Colonic mucosa (tissue), 4 donors: Measurements from ENCODE around the gene KRTAP9-6. TPM values are rescaled to one million over a fixed set of nuclear protein-coding genes. Genes with fewer than 3 reads are reported as not detected.
"Not testable (repeated sequence)": the region's sequence is repeated elsewhere in the genome, so short reads cannot be mapped to it uniquely, and the experiment has no call there.

ENCODE experiments used
- DNase-seq: peaks from one replicate; pipeline ENCODE4 v3.0.0-alpha.2; 2020
- H3K27ac ChIP-seq: fragments of 200-600 bp; one replicate; pipeline ENCODE4 v1.8.0; 2021
- H3K27me3 ChIP-seq: fragments of 200-600 bp; one replicate; pipeline ENCODE4 v1.8.0; 2021
- H3K36me3 ChIP-seq: fragments of 200-600 bp; one replicate; pipeline ENCODE4 v1.8.0; 2021
- H3K4me1 ChIP-seq: fragments of 200-600 bp; one replicate; pipeline ENCODE4 v1.8.0; 2021; ENCODE audit warnings: mild to moderate bottlenecking
- H3K4me3 ChIP-seq: fragments of 200-600 bp; one replicate; pipeline ENCODE4 v1.8.0; 2021
- H3K9ac ChIP-seq, 2 donors: one replicate each; pipeline ENCODE4 v1.7.0; 2013; ENCODE audit warnings: control low read depth in 2 of 2, low read depth in 2 of 2, low read length in 2 of 2
- H3K9me3 ChIP-seq: fragments of 200-600 bp; one replicate; pipeline ENCODE4 v1.8.0; 2021
- CTCF ChIP-seq: fragments of 200-600 bp; IDR thresholded peaks from one replicate; pipeline ENCODE4 v1.8.0; 2022; ENCODE audit warnings: antibody characterized with exemption, mild to moderate bottlenecking
- intact Hi-C: fragments of 100-400 bp; cut with DNase I; formaldehyde crosslinking; loops from one replicate; pipeline ENCODE4 v1.14.1; 2022
- total RNA-seq, 2 donors: library from RNA; stranded (reverse); fragmentation: NEBNext Ultra II Directional in 1 of 2; extraction: Animal tissue kit (Norgen Biotek cat#: 25700) in 1 of 2; gene quantifications; one replicate each; pipeline ENCODE4 v1.2.1, GENCODE V29; 2021
- donor health status: healthy.
- donor health status: DM: no; HTN: no; CAD: no.
- donor health status: DM: no; HTN: no; CAD: no.

KRTAP9-6 gene
- total RNA-seq, 2 donors from 2014 or later = not detected

GRCh38 chr17:41231731-41232130 lies 33.4 kb upstream of the KRTAP9-6 start:
- DNase-seq = no peak
- intact Hi-C loops = no loop called here
- Histone ChIP-seq H3K27ac (no peak overlapping the region), H3K36me3 (no peaks in the 10 kb centered on the region), H3K9ac (no peak overlapping the region), H3K27me3 (no peaks in the 10 kb centered on the region), H3K4me1 (no peaks in the 10 kb centered on the region), H3K4me3 (no peak overlapping the region), H3K9me3 (no peaks in the 10 kb centered on the region)
- no peak for TF ChIP-seq CTCF

GRCh38 chr17:41232399-41233105 lies 32.6 kb upstream of the KRTAP9-6 start, which contains the start of gene KRTAP9-3:
KRTAP9-3 (plus strand) TSS chr17:41232449; CDS start chr17:41232502, 53 bp downstream.
- intact Hi-C loops, H3K9me3 ChIP-seq, H3K4me1 ChIP-seq, H3K27me3 ChIP-seq, H3K27ac ChIP-seq, DNase-seq, H3K4me3 ChIP-seq, H3K9ac ChIP-seq, H3K36me3 ChIP-seq: not testable (repeated sequence)

- H3K4me1 ChIP-seq, intact Hi-C loops: not testable (repeated sequence)
Observed at GRCh38 chr17:41237116-41237515, 28.1 kb upstream of the KRTAP9-6 start.

GRCh38 chr17:41237949-41238437 lies 27.2 kb upstream of the KRTAP9-6 start, which contains the start of gene KRTAP9-8:
KRTAP9-8 (plus strand) TSS chr17:41237999; CDS start chr17:41238052, 53 bp downstream.
- H3K27me3 ChIP-seq, H3K4me1 ChIP-seq, H3K9ac ChIP-seq, H3K9me3 ChIP-seq, H3K4me3 ChIP-seq, H3K27ac ChIP-seq, intact Hi-C loops, H3K36me3 ChIP-seq, DNase-seq: not testable (repeated sequence)

More at GRCh38 chr17:41237116-41237515, 28.1 kb upstream of the KRTAP9-6 start:
- H3K9ac ChIP-seq, H3K27me3 ChIP-seq, H3K27ac ChIP-seq, H3K4me3 ChIP-seq, H3K9me3 ChIP-seq, DNase-seq, H3K36me3 ChIP-seq: not testable (repeated sequence)

- H3K27ac ChIP-seq, H3K9me3 ChIP-seq, H3K36me3 ChIP-seq, H3K9ac ChIP-seq, DNase-seq, H3K4me3 ChIP-seq, H3K4me1 ChIP-seq, H3K27me3 ChIP-seq, intact Hi-C loops: not testable (repeated sequence)
Observed at GRCh38 chr17:41246995-41247787, 18.0 kb upstream of the KRTAP9-6 start.

- H3K36me3 ChIP-seq, H3K27me3 ChIP-seq, H3K4me1 ChIP-seq, H3K9me3 ChIP-seq, intact Hi-C loops, H3K9ac ChIP-seq, H3K4me3 ChIP-seq, H3K27ac ChIP-seq, DNase-seq: not testable (repeated sequence)
Observed at GRCh38 chr17:41249637-41250240, 15.4 kb upstream of the KRTAP9-6 start, which contains the start of gene KRTAP9-4. KRTAP9-4 (plus strand) TSS chr17:41249687; CDS start chr17:41249721, 34 bp downstream.

GRCh38 chr17:41251261-41251660 lies 13.9 kb upstream of the KRTAP9-6 start:
- no peak for DNase-seq
- TF ChIP-seq CTCF = no peak
- Histone ChIP-seq H3K9ac (no peak overlapping the region), H3K27me3 (no peaks in the 10 kb centered on the region), H3K27ac (no peak overlapping the region), H3K4me3 (no peak overlapping the region), H3K4me1 (no peaks in the 10 kb centered on the region), H3K9me3 (no peaks in the 10 kb centered on the region), H3K36me3 (no peaks in the 10 kb centered on the region)
- intact Hi-C loops = no loop called here
